OCI-LY7 (cell line): ENCODE measurements around the gene OTOP3. TPM values are rescaled to one million over a fixed set of nuclear protein-coding genes. Genes with fewer than 3 reads are reported as not detected.
A peak's percentile ranks its signal among the peaks of the same experiment; 100 is the strongest.

ENCODE experiments used
- BruUV-seq: library from RNA; stranded (reverse); fragments of 400-500 nt; replicated peaks from 2 replicates; lab custom pipeline; 2021; lab: Mats Ljungman, UMichigan
- CTCF ChIA-PET: fragments of 300-600 bp; sonication (Branson Sonifier 250); formaldehyde crosslinking; loops from one replicate; lab custom pipeline; 2022; ENCODE audit warnings: antibody characterized with exemption; ENCODE audit not compliant: unreplicated experiment; lab: Charles Lee
- POLR2A ChIA-PET: fragments of 300-600 bp; sonication (Branson Sonifier 250); formaldehyde crosslinking; loops from one replicate; lab custom pipeline; 2022; ENCODE audit warnings: antibody characterized with exemption; lab: Charles Lee
- DNase-seq: peaks from one replicate; pipeline ENCODE4 v3.0.0-alpha.2; 2015; ENCODE audit warnings: low spot score
- H2AFZ ChIP-seq: fragments of 200-600 bp; sonication (generic), shearing (Covaris generic); 2 replicates; pipeline ENCODE4 v1.6.1; 2014; ENCODE audit warnings: mild to moderate bottlenecking, antibody characterized with exemption, low read length, moderate library complexity
- H3K27ac ChIP-seq: fragments of 200-600 bp; sonication (generic); 2 replicates; pipeline ENCODE4 v1.5.1; 2014; ENCODE audit warnings: mixed run types, low read depth, mild to moderate bottlenecking, moderate library complexity, low read length, inconsistent platforms; ENCODE audit not compliant: poor library complexity, severe bottlenecking
- H3K36me3 ChIP-seq: fragments of 200-600 bp; sonication (generic); 2 replicates; pipeline ENCODE4 v1.6.1; 2014; ENCODE audit warnings: mild to moderate bottlenecking, antibody characterized with exemption, low read length, moderate library complexity, mixed read lengths; ENCODE audit not compliant: insufficient read depth
- H3K4me1 ChIP-seq: fragments of 200-600 bp; sonication (generic); 2 replicates; pipeline ENCODE4 v1.5.1; 2014; ENCODE audit warnings: mild to moderate bottlenecking, low read length; ENCODE audit not compliant: insufficient read depth, poor library complexity, severe bottlenecking
- H3K4me2 ChIP-seq: fragments of 200-600 bp; sonication (generic); 2 replicates; pipeline ENCODE4 v1.6.1; 2014; ENCODE audit warnings: mild to moderate bottlenecking, low read length
- H3K4me3 ChIP-seq: fragments of 200-600 bp; sonication (generic); 2 replicates; pipeline ENCODE4 v1.5.1; 2014; ENCODE audit warnings: mild to moderate bottlenecking, low read depth, low read length; ENCODE audit not compliant: poor library complexity, severe bottlenecking
- H3K79me2 ChIP-seq: fragments of 200-600 bp; sonication (generic); 2 replicates; pipeline ENCODE4 v1.6.1; 2016; ENCODE audit warnings: low read depth, mild to moderate bottlenecking, low read length, moderate library complexity, mixed read lengths; ENCODE audit not compliant: insufficient read depth
- H3K9me2 ChIP-seq: fragments of 200-600 bp; sonication (generic); 2 replicates; pipeline ENCODE4 v1.6.1; 2016; ENCODE audit warnings: mild to moderate bottlenecking, low read length, mixed read lengths; ENCODE audit not compliant: insufficient read depth
- H3K9me3 ChIP-seq: fragments of 200-600 bp; sonication (generic); 2 replicates; pipeline ENCODE4 v1.6.1; 2014; ENCODE audit warnings: mild to moderate bottlenecking, mixed run types, low read length, mixed read lengths
- H4K20me1 ChIP-seq: fragments of 200-600 bp; sonication (generic); 2 replicates; pipeline ENCODE4 v1.6.1; 2014; ENCODE audit warnings: mild to moderate bottlenecking, antibody characterized with exemption, low read length, moderate library complexity, mixed read lengths; ENCODE audit not compliant: insufficient read depth
- CTCF ChIP-seq: fragments of 200-600 bp; sonication (generic); conservative IDR thresholded peaks from 2 replicates; pipeline ENCODE4 v1.5.1; 2014; ENCODE audit warnings: mild to moderate bottlenecking, antibody characterized with exemption, low read length, moderate library complexity, mixed read lengths
- EZH2phosphoT487 ChIP-seq: fragments of 200-600 bp; sonication (generic); IDR thresholded peaks from 2 replicates; pipeline ENCODE4 v1.6.1; 2018; ENCODE audit warnings: low read depth, borderline replicate concordance, mild to moderate bottlenecking, mixed run types, antibody characterized with exemption, low read length, moderate library complexity, mixed read lengths
- intact Hi-C: fragments of 100-400 bp; cut with micrococcal nuclease; formaldehyde crosslinking; loops from one replicate; pipeline ENCODE4 v1.10.0; 2022; ENCODE audit not compliant: unreplicated experiment
- total RNA-seq, 2 experiments: library from RNA; depleted of rRNA in 1 of 2; stranded (reverse); fragments of >200 nt in 1 of 2; shearing (Covaris generic) in 1 of 2; gene quantifications; 2 replicates each; pipeline ENCODE4 v1.2.3, GENCODE V29; 2014 to 2022

OTOP3 gene
- total RNA-seq, 2 experiments from 2014 or later = not detected

DNA sequence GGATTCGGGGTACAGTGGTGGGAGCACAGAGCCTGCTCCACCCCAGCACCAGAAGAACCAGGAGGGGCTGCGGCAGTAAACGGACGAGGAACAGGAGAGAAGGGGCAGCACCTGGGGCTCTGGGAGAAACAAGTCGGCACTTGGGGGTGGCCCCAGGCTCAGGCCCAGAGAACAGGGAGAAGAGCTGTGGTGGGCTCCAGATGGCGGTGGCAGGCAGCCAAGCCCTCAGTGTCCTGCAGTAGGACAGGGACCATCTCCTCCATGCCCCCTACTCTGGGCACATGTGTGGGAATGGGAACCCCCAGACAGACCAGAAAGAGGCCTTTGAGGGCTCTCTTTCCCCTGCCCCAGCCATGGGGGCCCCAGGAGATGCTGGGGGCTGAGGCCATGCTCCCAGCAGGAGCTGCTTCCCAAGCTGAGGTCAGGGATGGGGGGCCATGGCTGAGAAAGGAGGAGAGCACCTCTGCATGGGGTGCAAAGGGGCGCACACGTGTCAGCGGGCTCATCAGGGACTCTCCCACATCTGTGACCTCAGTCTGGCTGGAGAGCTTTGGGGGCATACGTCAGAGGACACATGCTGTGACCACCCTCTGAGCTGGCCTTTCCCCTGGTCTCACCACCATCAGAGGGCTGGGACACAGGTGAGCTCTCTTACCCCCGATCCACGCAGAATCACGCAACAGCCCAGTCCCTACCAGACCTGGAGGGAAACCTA lies 19.4 kb upstream of the OTOP3 start:
- Histone ChIP-seq H3K27ac (no peak overlapping the region), H3K9me2 (no peaks in the 10 kb centered on the region), H3K9me3 (no peaks in the 10 kb centered on the region), H3K4me1 (no peaks in the 10 kb centered on the region), H2AFZ (no peak overlapping the region), H3K4me3 (no peak overlapping the region), H3K36me3 (no peaks in the 10 kb centered on the region), H3K79me2 (no peaks in the 10 kb centered on the region), H3K4me2 (no peak overlapping the region), H4K20me1 (no peaks in the 10 kb centered on the region)
- intact Hi-C loops = no loop called here
- ChIA-PET CTCF (no interaction called here), POLR2A (interaction anchor here (0.5 kb wide), 1 partner anchor 17 kb away, joined by 7 read pairs; no protein-coding TSS in a partner anchor)
- no peak for DNase-seq
- BruUV-seq = no TSS peak
- TF ChIP-seq CTCF = no peak
- no peak for TF ChIP-seq EZH2phosphoT487

GRCh38 chr17:74916851-74917199 lies 18.9 kb upstream of the OTOP3 start:
- Histone ChIP-seq H4K20me1 (no peaks in the 10 kb centered on the region), H3K4me1 (no peaks in the 10 kb centered on the region), H3K9me3 (no peaks in the 10 kb centered on the region), H3K36me3 (no peaks in the 10 kb centered on the region), H3K27ac (no peak overlapping the region), H2AFZ (no peak overlapping the region), H3K4me3 (no peak overlapping the region), H3K79me2 (no peaks in the 10 kb centered on the region), H3K9me2 (no peaks in the 10 kb centered on the region), H3K4me2 (no peak overlapping the region)
- BruUV-seq = no TSS peak
- no peak for DNase-seq
- ChIA-PET POLR2A (no interaction called here), CTCF (no interaction called here)
- intact Hi-C loops = no loop called here
- no peak for TF ChIP-seq CTCF
- no peak for TF ChIP-seq EZH2phosphoT487

DNA sequence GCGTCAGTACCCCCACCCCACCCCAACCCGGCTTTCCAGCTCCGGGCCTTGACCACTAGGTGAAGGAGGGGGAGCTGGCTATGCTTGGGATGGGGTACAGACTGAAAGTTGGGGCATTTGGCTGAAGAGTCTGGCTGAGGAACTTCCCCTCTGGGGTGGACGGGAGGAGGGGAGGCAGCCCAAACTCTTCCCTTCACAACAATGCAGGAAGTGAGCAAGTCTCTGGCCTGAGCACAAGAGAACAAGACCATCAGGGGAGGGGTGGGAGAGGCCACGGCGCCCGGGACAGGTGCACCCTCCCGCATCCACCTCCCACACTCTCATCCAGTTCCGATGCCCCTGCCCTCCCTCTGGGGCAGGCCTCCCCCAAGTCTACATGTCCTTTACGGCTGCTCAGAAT lies 18.3 kb upstream of the OTOP3 start:
- no peaks in the 10 kb centered on the region for H3K79me2 ChIP-seq
- no peak overlapping the region for H3K27ac ChIP-seq
- POLR2A ChIA-PET = interaction anchor here (0.6 kb wide), 1 partner anchor 624 kb away, joined by 4 read pairs; no protein-coding TSS in a partner anchor
- no peaks in the 10 kb centered on the region for H4K20me1 ChIP-seq
- no peak overlapping the region for H3K4me3 ChIP-seq
- no peaks in the 10 kb centered on the region for H3K9me3 ChIP-seq
- CTCF ChIA-PET = no interaction called here
- intact Hi-C loops = no loop called here
- H3K9me2 ChIP-seq = no peaks in the 10 kb centered on the region
- BruUV-seq = no TSS peak
- H3K36me3 ChIP-seq = no peaks in the 10 kb centered on the region
- peak; percentile 22 for DNase-seq
- H3K4me1 ChIP-seq = no peaks in the 10 kb centered on the region
- 0 out of 2 replicates have a peak overlapping the region, but pooled peaks have one; percentile 12 for H2AFZ ChIP-seq
- no peak overlapping the region for H3K4me2 ChIP-seq
- no peak for TF ChIP-seq EZH2phosphoT487
- no peak for TF ChIP-seq CTCF
